K562 (cell line): ENCODE measurements around the gene DNER. TPM values are rescaled to one million over a fixed set of nuclear protein-coding genes. Genes with fewer than 3 reads are reported as not detected.

ENCODE experiments used
- ATAC-seq: fragments of 200-7000 bp; cut with Tn5 transposase; 3 replicates; pipeline ENCODE4 v1.9.1; 2020; ENCODE audit warnings: moderate library complexity
- BruUV-seq: library from RNA; stranded (reverse); fragments of 400-500 nt; replicated peaks from 2 replicates; lab custom pipeline; 2021; lab: Mats Ljungman, UMichigan
- CTCF ChIA-PET: fragments of 300-600 bp; formaldehyde crosslinking; extraction: SDS; loops from one replicate; lab custom pipeline; 2021; ENCODE audit warnings: low intra/inter-chr PET ratio; lab: Yijun Ruan, JAX
- POLR2A ChIA-PET: fragments of 300-600, 350-650 bp; sonication (Branson Sonifier 250); formaldehyde crosslinking; extraction: SDS; loops from one replicate; lab custom pipeline; 2021; ENCODE audit warnings: antibody characterized with exemption, inconsistent platforms; lab: Yijun Ruan, JAX
- DNase-seq, 4 experiments: peaks; one replicate each; pipeline versions ENCODE4 v3.0.0 to v3.0.0-alpha.2; 2011 to 2018; ENCODE audit warnings: low spot score in 3 of 4, mixed read lengths in 3 of 4; ENCODE audit errors: extremely low read depth in 1 of 4
- FAIRE-seq: peaks from 2 replicates; lab custom pipeline; 2011; peaks lifted over from hg19 to GRCh38; lab: Jason Lieb, UNC
- H2AFZ ChIP-seq: 2 replicates; pipeline ENCODE4 v1.6.0; 2011; ENCODE audit warnings: low read depth, low read length, control low read depth, inconsistent platforms
- H3K27ac ChIP-seq: fragments of 200-600 bp; 3 replicates; pipeline ENCODE4 v1.8.0; 2011; ENCODE audit warnings: low read depth, mild to moderate bottlenecking, control low read depth, inconsistent platforms, low read length, moderate library complexity, mixed read lengths; ENCODE audit errors: extremely low read depth
- H3K27me3 ChIP-seq, 2 experiments: fragments of 300-600 bp in 1 of 2; 2 replicates in 1 of 2; 3 replicates in 1 of 2; pipeline versions ENCODE4 v1.6.0 to v1.8.0; 2011; ENCODE audit warnings: inconsistent platforms in 2 of 2, low read length in 2 of 2, mild to moderate bottlenecking in 1 of 2, mixed read lengths in 1 of 2, moderate library complexity in 1 of 2; ENCODE audit not compliant: control insufficient read depth in 2 of 2, insufficient read depth in 2 of 2
- H3K36me3 ChIP-seq: fragments of 300-600 bp; 3 replicates; pipeline ENCODE4 v1.8.0; 2011; ENCODE audit warnings: mild to moderate bottlenecking, low read length, inconsistent platforms; ENCODE audit not compliant: control insufficient read depth, insufficient read depth
- H3K4me1 ChIP-seq, 2 experiments: fragments of 200-600 bp in 1 of 2; replicated peaks in 1 of 2; 2 replicates in 1 of 2; 3 replicates in 1 of 2; pipeline versions ENCODE4 v1.5.1 to v1.8.0; 2011; ENCODE audit warnings: inconsistent platforms in 2 of 2, low read length in 2 of 2, mild to moderate bottlenecking in 1 of 2, mixed read lengths in 1 of 2, moderate library complexity in 1 of 2; ENCODE audit not compliant: control insufficient read depth in 2 of 2, insufficient read depth in 2 of 2
- H3K4me2 ChIP-seq: 2 replicates; pipeline ENCODE4 v1.6.1; 2011; ENCODE audit warnings: low read length, control low read depth, inconsistent platforms, mixed read lengths; ENCODE audit not compliant: insufficient read depth
- H3K4me3 ChIP-seq: fragments of 200-600 bp; sonication (generic), shearing (Covaris generic); 2 replicates; pipeline ENCODE4 v1.5.1; 2016; ENCODE audit warnings: control low read depth, inconsistent platforms
- H3K79me2 ChIP-seq: fragments of 200-600 bp; 3 replicates; pipeline ENCODE4 v1.8.0; 2011; ENCODE audit warnings: low read length, inconsistent platforms; ENCODE audit not compliant: control insufficient read depth, insufficient read depth
- H3K9ac ChIP-seq, 2 experiments: 2 replicates each; pipeline versions ENCODE4 v1.6.0 to v1.6.1; 2011; ENCODE audit warnings: low read depth in 2 of 2, low read length in 2 of 2, control low read depth in 1 of 2, inconsistent platforms in 1 of 2, mild to moderate bottlenecking in 1 of 2, mixed read lengths in 1 of 2; ENCODE audit not compliant: insufficient read depth in 1 of 2
- H3K9me1 ChIP-seq: one replicate; pipeline ENCODE4 v1.6.0; 2011; ENCODE audit warnings: inconsistent platforms, mild to moderate bottlenecking, low read length, moderate library complexity; ENCODE audit not compliant: control insufficient read depth, insufficient read depth
- H3K9me3 ChIP-seq: replicated peaks from 2 replicates; pipeline ENCODE4 v1.5.1; 2011; ENCODE audit warnings: low read depth, low read length, inconsistent platforms; ENCODE audit not compliant: control insufficient read depth, insufficient read depth
- H4K20me1 ChIP-seq: replicated peaks from 2 replicates; pipeline ENCODE4 v1.6.1; 2011; ENCODE audit warnings: low read length, inconsistent platforms, mixed read lengths; ENCODE audit not compliant: control insufficient read depth, insufficient read depth
- ZBTB40 ChIP-seq, 2 experiments: fragments of 450-650 bp in 1 of 2; sonication (generic) in 1 of 2; formaldehyde crosslinking in 1 of 2; IDR thresholded peaks; 2 replicates each; pipeline versions ENCODE4 v1.7.1 to v1.9.0; 2016 to 2022; ENCODE audit warnings: inconsistent platforms in 1 of 2, mild to moderate bottlenecking in 1 of 2, missing genetic modification reagents in 1 of 2
- WGBS: fragments of 100-300 bp; shearing (Covaris generic); methylation state at CpG from one replicate; pipeline ENCODE4 v1.1.6; 2016; ENCODE audit warnings: low coverage, mixed read lengths; ENCODE audit not compliant: insufficient coverage; ENCODE audit errors: missing lambda C conversion rate; 5-methylcytosine and 5-hydroxymethylcytosine counted together
- in situ Hi-C: fragments of 300-500 bp; cut with MboI; formaldehyde crosslinking; loops from 4 replicates; pipeline ENCODE4 v1.15.0; 2018; ENCODE audit warnings: inconsistent platforms, mixed read lengths
- intact Hi-C: fragments of 100-400 bp; cut with micrococcal nuclease; formaldehyde crosslinking; loops from 2 replicates; pipeline ENCODE4 v1.14.2; 2022
- polyA plus RNA-seq, 8 experiments: library from polyadenylated mRNA; depleted of rRNA in 4 of 8; stranded (reverse) in 5 of 8; unstranded in 3 of 8; fragments of >200 nt; fragmentation: Nextera tagmentation in 2 of 8; fragmentation: Illumina TruSeq in 1 of 8; extraction: Ambion mirVana in 2 of 8; extraction: Trizol in 1 of 8; gene quantifications; 2 replicates each; pipeline versions ENCODE4 v1.2.1 to v1.2.3, GENCODE V29; 2011 to 2014; ENCODE audit warnings: inconsistent platforms in 1 of 8, missing spikeins in 1 of 8
- total RNA-seq, 7 experiments: library from RNA; depleted of rRNA in 6 of 7; stranded (reverse); fragments of >200 nt in 6 of 7; fragmentation: Illumina TruSeq in 2 of 7; extraction: Trizol in 2 of 7; gene quantifications; 2 replicates each; pipeline versions ENCODE4 v1.2.1 to v1.2.3, GENCODE V29; 2011 to 2021; ENCODE audit warnings: low replicate concordance in 1 of 7

The DNER gene
- total and polyA plus RNA-seq, 9 of the 15 experiments (the other 6 are each of a cell fraction or from before 2014, with no cell fraction given) = not detected

DNA sequence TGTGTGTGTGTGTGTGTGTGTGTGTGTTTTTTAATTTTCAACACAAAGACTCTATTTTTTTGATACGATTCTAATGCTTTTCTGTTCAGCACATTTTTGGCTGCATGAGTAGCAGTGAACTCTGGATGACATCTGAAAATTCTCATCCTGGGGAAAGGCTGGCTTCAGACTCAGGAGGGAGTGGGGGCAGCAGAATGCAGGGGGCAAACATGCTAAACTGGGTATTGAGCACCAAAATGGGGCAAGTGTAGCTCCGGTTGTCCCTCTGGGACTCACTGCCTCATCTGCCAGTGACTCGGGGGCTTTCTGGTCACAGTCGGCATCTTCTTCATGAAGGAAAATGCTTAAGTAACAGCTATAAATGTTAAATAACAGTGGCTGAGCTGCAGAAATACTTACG lies 326.5 kb downstream of the DNER start:
- ATAC-seq (no peak), DNase-seq (no peak), FAIRE-seq (no peak)
- Histone ChIP-seq H3K9me3 (no peaks in the 10 kb centered on the region), H3K4me2 (no peak overlapping the region), H3K4me3 (no peak overlapping the region), H3K36me3 (no peaks in the 10 kb centered on the region), H3K27ac (no peak overlapping the region), H3K9me1 (no peaks in the 10 kb centered on the region), H3K79me2 (no peaks in the 10 kb centered on the region), H3K27me3 (no peaks in the 10 kb centered on the region), H2AFZ (no peak overlapping the region), H3K9ac (no peak overlapping the region), H4K20me1 (no peaks in the 10 kb centered on the region), H3K4me1 (no peaks in the 10 kb centered on the region)
- intact Hi-C loops (no loop called here), in situ Hi-C loops (no loop called here)
- BruUV-seq = no TSS peak
- POLR2A ChIA-PET = no interaction called here
- 4% methylated on average over 4 of the region's 5 CpGs for WGBS
- CTCF ChIA-PET = no interaction called here
- TF ChIP-seq ZBTB40 (IDR thresholded peaks at IDR 0.05) (no peak), ZBTB40 (CRISPR knock-in tag; IDR thresholded peaks at IDR 0.05) (no peak)
